ENCODE measurements around the gene RAC2.

DNA sequence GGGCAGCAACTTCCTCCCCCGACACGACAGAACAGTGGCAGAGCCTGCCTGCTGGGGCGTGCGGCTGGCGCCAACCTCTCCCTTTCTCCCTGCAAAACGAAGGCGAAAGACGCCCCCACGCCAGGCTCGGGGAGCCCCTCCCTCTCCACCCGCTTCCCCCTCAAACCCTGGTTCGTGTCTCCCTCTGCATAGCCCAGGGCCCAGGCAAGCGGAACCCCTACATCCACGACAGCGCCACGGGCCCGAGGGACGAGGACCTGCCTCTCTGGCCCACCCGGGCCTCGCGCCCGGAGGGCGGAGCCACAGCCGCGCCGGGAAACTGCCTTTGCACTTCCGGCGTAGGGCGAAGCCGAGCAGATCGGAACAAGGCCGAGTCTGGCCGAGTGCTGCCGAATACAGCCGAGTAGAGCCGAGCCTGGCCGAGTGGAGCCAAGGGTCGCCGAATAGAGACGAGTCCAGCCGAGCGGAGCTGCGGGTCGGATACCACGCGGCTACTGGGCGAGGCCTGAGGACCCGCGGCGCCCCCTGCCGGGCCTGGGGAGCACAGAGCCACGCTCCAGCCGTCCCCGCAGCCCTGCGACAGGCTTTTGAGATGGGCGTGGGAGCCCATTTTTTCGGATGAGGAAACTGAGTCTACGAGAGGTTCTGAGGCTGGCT lies 44.8 kb downstream of the RAC2 start:
- TF ChIP-seq, protein P1, sequence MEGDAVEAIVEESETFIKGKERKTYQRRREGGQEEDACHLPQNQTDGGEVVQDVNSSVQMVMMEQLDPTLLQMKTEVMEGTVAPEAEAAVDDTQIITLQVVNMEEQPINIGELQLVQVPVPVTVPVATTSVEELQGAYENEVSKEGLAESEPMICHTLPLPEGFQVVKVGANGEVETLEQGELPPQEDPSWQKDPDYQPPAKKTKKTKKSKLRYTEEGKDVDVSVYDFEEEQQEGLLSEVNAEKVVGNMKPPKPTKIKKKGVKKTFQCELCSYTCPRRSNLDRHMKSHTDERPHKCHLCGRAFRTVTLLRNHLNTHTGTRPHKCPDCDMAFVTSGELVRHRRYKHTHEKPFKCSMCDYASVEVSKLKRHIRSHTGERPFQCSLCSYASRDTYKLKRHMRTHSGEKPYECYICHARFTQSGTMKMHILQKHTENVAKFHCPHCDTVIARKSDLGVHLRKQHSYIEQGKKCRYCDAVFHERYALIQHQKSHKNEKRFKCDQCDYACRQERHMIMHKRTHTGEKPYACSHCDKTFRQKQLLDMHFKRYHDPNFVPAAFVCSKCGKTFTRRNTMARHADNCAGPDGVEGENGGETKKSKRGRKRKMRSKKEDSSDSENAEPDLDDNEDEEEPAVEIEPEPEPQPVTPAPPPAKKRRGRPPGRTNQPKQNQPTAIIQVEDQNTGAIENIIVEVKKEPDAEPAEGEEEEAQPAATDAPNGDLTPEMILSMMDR (IDR thresholded peaks at IDR 0.05), result peak; percentile 90 to 99 (median 96)
- TF ChIP-seq POLR2A (IDR thresholded peaks at IDR 0.05), result peak; percentile 70 to 97
